ENCODE data around the gene CENPP.

- no peak for TF ChIP-seq POLR2A (IDR thresholded peaks at IDR 0.05)
- no peak for TF ChIP-seq CTCF (IDR thresholded peaks at IDR 0.05)
Observed at GRCh38 chr9:92310562-92310961, 15.2 kb upstream of the CENPP start.

All from body of pancreas (tissue), 4 donors.